SK-N-SH (cell line): ENCODE measurements around the gene SPTA1. TPM values are rescaled to one million over a fixed set of nuclear protein-coding genes. Genes with fewer than 3 reads are reported as not detected.

Source experiments
- CTCF ChIA-PET: fragments of 300-600, 350-600 bp; formaldehyde crosslinking; extraction: SDS; loops from one replicate; lab custom pipeline; 2021; lab: Yijun Ruan, JAX
- POLR2A ChIA-PET: fragments of 350-600 bp; sonication (Branson Sonifier 250); formaldehyde crosslinking; extraction: SDS; loops from one replicate; lab custom pipeline; 2020; ENCODE audit warnings: antibody characterized with exemption, inconsistent platforms; lab: Yijun Ruan, JAX
- DNase-seq: peaks from one replicate; pipeline ENCODE4 v3.0.0; 2012
- H2AFZ ChIP-seq: fragments of 200-600 bp; sonication (generic); 2 replicates; pipeline ENCODE4 v1.8.1; 2016; ENCODE audit warnings: antibody characterized with exemption, mild to moderate bottlenecking, low read depth
- H3F3A ChIP-seq: fragments of 200-600 bp; sonication (generic); replicated peaks from 2 replicates; pipeline ENCODE3; 2016; ENCODE audit warnings: antibody characterized with exemption, mild to moderate bottlenecking; ENCODE audit not compliant: insufficient read depth
- H3K27ac ChIP-seq, 2 experiments: fragments of 200-500 bp in 1 of 2; fragments of 200-600 bp in 1 of 2; sonication (Bioruptor generic) in 1 of 2; sonication (generic), shearing (Covaris generic) in 1 of 2; 2 replicates each; pipeline versions ENCODE4 v1.5.1 to v1.6.1; 2014 to 2016; ENCODE audit warnings: low read depth in 2 of 2, inconsistent platforms in 1 of 2, low read length in 1 of 2, mild to moderate bottlenecking in 1 of 2, mixed read lengths in 1 of 2
- H3K27me3 ChIP-seq: fragments of 200-600 bp; sonication (generic), shearing (Covaris generic); 2 replicates; pipeline ENCODE4 v1.6.1; 2016; ENCODE audit warnings: mixed run types; ENCODE audit not compliant: insufficient read depth
- H3K36me3 ChIP-seq, 2 experiments: fragments of 200-500 bp in 1 of 2; fragments of 200-600 bp in 1 of 2; sonication (Bioruptor generic) in 1 of 2; sonication (generic) in 1 of 2; replicated peaks in 1 of 2; 2 replicates each; pipeline versions ENCODE3 to v1.5.1; 2014 to 2016; ENCODE audit warnings: low read length in 1 of 2, mild to moderate bottlenecking in 1 of 2; ENCODE audit not compliant: insufficient read depth in 2 of 2, control insufficient read depth in 1 of 2
- H3K4me1 ChIP-seq, 2 experiments: fragments of 200-500 bp in 1 of 2; fragments of 200-600 bp in 1 of 2; sonication (Bioruptor generic) in 1 of 2; sonication (generic), shearing (Covaris generic) in 1 of 2; 2 replicates each; pipeline versions ENCODE4 v1.5.1 to v1.6.1; 2014 to 2016; ENCODE audit warnings: low read depth in 1 of 2, low read length in 1 of 2, mixed run types in 1 of 2; ENCODE audit not compliant: insufficient read depth in 2 of 2, control insufficient read depth in 1 of 2
- H3K4me2 ChIP-seq: fragments of 200-600 bp; sonication (generic), shearing (Covaris generic); 2 replicates; pipeline ENCODE4 v1.6.1; 2017; ENCODE audit warnings: mixed run types
- H3K4me3 ChIP-seq, 2 experiments: fragments of 200-500 bp in 1 of 2; fragments of 200-600 bp in 1 of 2; sonication (Bioruptor generic) in 1 of 2; sonication (generic), shearing (Covaris generic) in 1 of 2; 2 replicates each; pipeline versions ENCODE4 v1.5.1 to v1.8.1; 2014 to 2016; ENCODE audit warnings: low read depth in 2 of 2, inconsistent platforms in 1 of 2, low read length in 1 of 2, mild to moderate bottlenecking in 1 of 2, mixed read lengths in 1 of 2, moderate library complexity in 1 of 2
- H3K79me2 ChIP-seq: fragments of 200-600 bp; sonication (generic); 2 replicates; pipeline ENCODE4 v1.8.1; 2017; ENCODE audit warnings: mild to moderate bottlenecking; ENCODE audit not compliant: insufficient read depth
- H3K9ac ChIP-seq: fragments of 200-600 bp; sonication (generic); 2 replicates; pipeline ENCODE4 v1.6.1; 2017; ENCODE audit warnings: mixed run types
- H3K9me2 ChIP-seq: fragments of 200-600 bp; sonication (generic); 2 replicates; pipeline ENCODE4 v1.6.1; 2017; ENCODE audit warnings: mixed run types
- H3K9me3 ChIP-seq: fragments of 200-600 bp; sonication (generic); 2 replicates; pipeline ENCODE4 v1.6.1; 2017; ENCODE audit warnings: mixed run types, mild to moderate bottlenecking, moderate library complexity
- H4K20me1 ChIP-seq: fragments of 200-600 bp; sonication (generic); 2 replicates; pipeline ENCODE4 v1.6.1; 2017; ENCODE audit warnings: mild to moderate bottlenecking, mixed run types; ENCODE audit not compliant: insufficient read depth
- ELF1 ChIP-seq: IDR thresholded peaks from 2 replicates; pipeline ENCODE4 v1.4.0; 2012
- EP300 ChIP-seq, 2 experiments: IDR thresholded peaks; 2 replicates each; pipeline versions ENCODE4 v1.4.0 to v1.6.1; 2012; ENCODE audit warnings: borderline replicate concordance in 1 of 2, low read depth in 1 of 2, low read length in 1 of 2
- FOSL2 ChIP-seq: IDR thresholded peaks from 2 replicates; pipeline ENCODE4 v1.4.0; 2012; ENCODE audit warnings: low read depth, mild to moderate bottlenecking, moderate library complexity, borderline replicate concordance
- FOXJ3 ChIP-seq: sonication (generic); formaldehyde crosslinking; IDR thresholded peaks from 2 replicates; pipeline ENCODE4 v1.5.1; 2020; ENCODE audit warnings: mild to moderate bottlenecking, missing genetic modification reagents
- FOXM1 ChIP-seq: IDR thresholded peaks from 2 replicates; pipeline ENCODE4 v1.4.0; 2012; ENCODE audit warnings: low read depth, mild to moderate bottlenecking
- MEF2A ChIP-seq: IDR thresholded peaks from 2 replicates; pipeline ENCODE4 v1.4.0; 2012; ENCODE audit warnings: low read depth, borderline replicate concordance
- NFIC ChIP-seq: IDR thresholded peaks from 2 replicates; pipeline ENCODE4 v1.4.0; 2012; ENCODE audit warnings: borderline replicate concordance
- NRF1 ChIP-seq: IDR thresholded peaks from 2 replicates; pipeline ENCODE4 v1.6.1; 2012; ENCODE audit warnings: low read depth, mild to moderate bottlenecking, low read length
- POLR2AphosphoS5 ChIP-seq: IDR thresholded peaks from 2 replicates; pipeline ENCODE4 v1.6.1; 2012; ENCODE audit warnings: low read depth, low read length
- RCOR1 ChIP-seq: fragments of 150-350 bp; IDR thresholded peaks from 2 replicates; pipeline ENCODE4 v1.6.1; 2017; ENCODE audit warnings: antibody characterized with exemption, low read length
- RFX5 ChIP-seq: IDR thresholded peaks from 2 replicates; pipeline ENCODE4 v1.6.1; 2012; ENCODE audit warnings: mild to moderate bottlenecking, improper control_type of control experiment, low read length
- TEAD4 ChIP-seq: IDR thresholded peaks from 2 replicates; pipeline ENCODE4 v1.4.0; 2012; ENCODE audit warnings: mild to moderate bottlenecking, borderline replicate concordance; ENCODE audit not compliant: insufficient read depth
- YY1 ChIP-seq: IDR thresholded peaks from 2 replicates; pipeline ENCODE4 v1.4.0; 2012; ENCODE audit warnings: low read depth, mild to moderate bottlenecking
- WGBS: methylation state at CpG from one replicate; pipeline ENCODE4 v1.1.6; 2017; ENCODE audit warnings: low lambda C conversion rate; 5-methylcytosine and 5-hydroxymethylcytosine counted together
- polyA plus RNA-seq, 3 experiments: library from polyadenylated mRNA; depleted of rRNA; stranded (reverse); fragments of >200 nt; gene quantifications; 2 replicates each; pipeline ENCODE4 v1.2.3, GENCODE V29; 2012
- TF ChIP-seq, protein P1 (sequence below): IDR thresholded peaks from 2 replicates; pipeline ENCODE4 v1.6.1; 2012; ENCODE audit warnings: mild to moderate bottlenecking, low read depth, low read length, moderate library complexity
- TF ChIP-seq, protein P2 (sequence below): fragments of 150-350 bp; IDR thresholded peaks from 2 replicates; pipeline ENCODE4 v1.6.1; 2017; ENCODE audit warnings: antibody characterized with exemption, low read length, low read depth, borderline replicate concordance

Gene SPTA1
- polyA plus RNA-seq, 1 of the 3 experiments (the other 2 are of a cell fraction): not detected

DNA sequence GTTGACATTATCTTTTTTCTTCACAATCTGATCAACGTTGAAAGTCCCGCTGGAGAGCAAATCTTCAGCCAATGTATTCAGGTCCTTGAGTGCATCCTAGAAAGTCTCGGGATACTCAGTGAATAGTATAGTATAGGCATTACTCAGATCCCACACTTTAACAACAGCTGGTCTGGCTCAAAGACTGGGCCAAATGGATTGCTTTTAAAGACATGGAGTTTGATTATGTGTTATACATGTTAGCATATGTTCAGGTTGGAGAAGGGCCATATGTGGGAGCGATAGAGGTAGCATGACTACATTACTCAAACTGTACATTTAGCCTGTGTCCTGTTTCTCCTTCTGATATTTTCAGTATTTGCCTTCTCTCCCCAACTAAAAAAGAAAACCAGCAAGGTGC is 48.4 kb downstream of the SPTA1 start:
- DNase-seq: no peak
- TF ChIP-seq EP300 (IDR thresholded peaks at IDR 0.05; ENCODE audit: borderline replicate concordance in 1 of 2, low read depth in 1 of 2, low read length in 1 of 2) (no peak), MEF2A (no peak), TEAD4 (no peak), POLR2AphosphoS5 (no peak), YY1 (no peak)
- Histone ChIP-seq H3K4me3 (no peak overlapping the region), H2AFZ (no peak overlapping the region), H3K27ac (no peak overlapping the region), H3K36me3 (no peaks in the 10 kb centered on the region), H3K9me3 (no peaks in the 10 kb centered on the region), H3K9ac (no peak overlapping the region), H4K20me1 (no peaks in the 10 kb centered on the region), H3K4me2 (no peak overlapping the region), H3K4me1 (no peaks in the 10 kb centered on the region), H3K79me2 (no peaks in the 10 kb centered on the region), H3K27me3 (no peaks in the 10 kb centered on the region), H3F3A (no peaks in the 10 kb centered on the region), H3K9me2 (no peaks in the 10 kb centered on the region)
- ChIA-PET CTCF (interaction anchor here (0.6 kb wide), 1 partner anchor 1453 kb away, joined by 3 read pairs; no protein-coding TSS in a partner anchor), POLR2A (no interaction called here)
- WGBS: 3% methylated on average over 4 of the region's 4 CpGs

DNA sequence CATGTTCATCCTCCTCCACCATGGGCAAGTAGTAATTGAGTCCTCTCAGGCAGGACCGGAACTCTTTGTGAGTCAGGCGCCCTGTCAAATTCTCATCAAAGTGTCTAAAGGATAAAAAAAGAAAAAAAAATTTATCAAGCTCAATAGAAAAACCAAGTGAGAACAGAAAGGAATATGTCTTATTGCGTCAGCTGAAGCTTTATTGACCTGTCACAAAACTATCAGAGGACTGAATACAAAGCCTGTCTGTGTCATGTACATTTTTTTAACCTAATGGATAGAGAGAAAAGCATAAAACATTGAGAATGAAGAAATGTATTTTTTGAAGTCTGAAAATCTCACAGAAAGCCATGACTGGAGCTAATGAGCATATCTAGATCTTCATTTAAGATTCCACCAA is 72.8 kb downstream of the SPTA1 start:
- Histone ChIP-seq H3K4me2 (no peak overlapping the region), H4K20me1 (no peaks in the 10 kb centered on the region), H3K9me3 (no peaks in the 10 kb centered on the region), H3F3A (no peaks in the 10 kb centered on the region), H3K79me2 (no peaks in the 10 kb centered on the region), H3K36me3 (no peaks in the 10 kb centered on the region), H3K27ac (no peak overlapping the region), H3K9ac (no peak overlapping the region), H3K9me2 (no peaks in the 10 kb centered on the region), H3K27me3 (no peaks in the 10 kb centered on the region), H3K4me3 (no peak overlapping the region), H3K4me1 (no peaks in the 10 kb centered on the region), H2AFZ (no peak overlapping the region)
- 3% methylated on average over 3 of the region's 3 CpGs for WGBS
- TF ChIP-seq RCOR1 (no peak), ELF1 (no peak)
- TF ChIP-seq, protein P1, sequence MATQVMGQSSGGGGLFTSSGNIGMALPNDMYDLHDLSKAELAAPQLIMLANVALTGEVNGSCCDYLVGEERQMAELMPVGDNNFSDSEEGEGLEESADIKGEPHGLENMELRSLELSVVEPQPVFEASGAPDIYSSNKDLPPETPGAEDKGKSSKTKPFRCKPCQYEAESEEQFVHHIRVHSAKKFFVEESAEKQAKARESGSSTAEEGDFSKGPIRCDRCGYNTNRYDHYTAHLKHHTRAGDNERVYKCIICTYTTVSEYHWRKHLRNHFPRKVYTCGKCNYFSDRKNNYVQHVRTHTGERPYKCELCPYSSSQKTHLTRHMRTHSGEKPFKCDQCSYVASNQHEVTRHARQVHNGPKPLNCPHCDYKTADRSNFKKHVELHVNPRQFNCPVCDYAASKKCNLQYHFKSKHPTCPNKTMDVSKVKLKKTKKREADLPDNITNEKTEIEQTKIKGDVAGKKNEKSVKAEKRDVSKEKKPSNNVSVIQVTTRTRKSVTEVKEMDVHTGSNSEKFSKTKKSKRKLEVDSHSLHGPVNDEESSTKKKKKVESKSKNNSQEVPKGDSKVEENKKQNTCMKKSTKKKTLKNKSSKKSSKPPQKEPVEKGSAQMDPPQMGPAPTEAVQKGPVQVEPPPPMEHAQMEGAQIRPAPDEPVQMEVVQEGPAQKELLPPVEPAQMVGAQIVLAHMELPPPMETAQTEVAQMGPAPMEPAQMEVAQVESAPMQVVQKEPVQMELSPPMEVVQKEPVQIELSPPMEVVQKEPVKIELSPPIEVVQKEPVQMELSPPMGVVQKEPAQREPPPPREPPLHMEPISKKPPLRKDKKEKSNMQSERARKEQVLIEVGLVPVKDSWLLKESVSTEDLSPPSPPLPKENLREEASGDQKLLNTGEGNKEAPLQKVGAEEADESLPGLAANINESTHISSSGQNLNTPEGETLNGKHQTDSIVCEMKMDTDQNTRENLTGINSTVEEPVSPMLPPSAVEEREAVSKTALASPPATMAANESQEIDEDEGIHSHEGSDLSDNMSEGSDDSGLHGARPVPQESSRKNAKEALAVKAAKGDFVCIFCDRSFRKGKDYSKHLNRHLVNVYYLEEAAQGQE: no peak
- CTCF ChIA-PET: no interaction called here
- no peak for DNase-seq
- POLR2A ChIA-PET: no interaction called here

DNA sequence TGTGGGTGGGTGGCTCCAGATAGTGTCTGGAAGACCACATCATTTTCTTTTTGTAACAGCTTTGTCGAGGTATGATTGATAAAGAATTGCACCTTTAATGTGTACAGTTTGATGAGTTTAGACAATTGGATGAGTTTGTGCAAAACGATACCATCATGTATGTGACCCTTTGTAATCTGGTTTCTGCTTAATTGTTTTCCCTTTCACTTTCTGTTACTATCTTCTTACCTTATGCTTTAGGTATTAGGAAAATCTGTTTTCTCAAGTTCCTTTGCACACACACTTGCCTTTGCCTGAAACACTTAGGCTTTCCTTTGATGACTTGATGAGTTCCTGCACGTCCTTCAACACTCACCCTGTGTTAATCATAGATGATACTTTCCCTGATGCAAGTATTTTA is 74.6 kb downstream of the SPTA1 start:
- H3K79me2 ChIP-seq: no peaks in the 10 kb centered on the region
- TF ChIP-seq NRF1 (no peak), RFX5 (no peak), POLR2AphosphoS5 (no peak), FOXJ3 (no peak), NFIC (no peak), FOSL2 (no peak), FOXM1 (no peak)
- TF ChIP-seq, protein P1: no peak
- TF ChIP-seq, protein P2, sequence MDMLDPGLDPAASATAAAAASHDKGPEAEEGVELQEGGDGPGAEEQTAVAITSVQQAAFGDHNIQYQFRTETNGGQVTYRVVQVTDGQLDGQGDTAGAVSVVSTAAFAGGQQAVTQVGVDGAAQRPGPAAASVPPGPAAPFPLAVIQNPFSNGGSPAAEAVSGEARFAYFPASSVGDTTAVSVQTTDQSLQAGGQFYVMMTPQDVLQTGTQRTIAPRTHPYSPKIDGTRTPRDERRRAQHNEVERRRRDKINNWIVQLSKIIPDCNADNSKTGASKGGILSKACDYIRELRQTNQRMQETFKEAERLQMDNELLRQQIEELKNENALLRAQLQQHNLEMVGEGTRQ: no peak
- H3K27me3 ChIP-seq: no peaks in the 10 kb centered on the region
- ChIA-PET POLR2A (no interaction called here), CTCF (no interaction called here)
- no peaks in the 10 kb centered on the region for H4K20me1 ChIP-seq
- no peak overlapping the region for H3K4me2 ChIP-seq
- no peaks in the 10 kb centered on the region for H3F3A ChIP-seq
- DNase-seq: no peak
- H3K4me1 ChIP-seq: no peaks in the 10 kb centered on the region
- H3K9ac ChIP-seq: no peak overlapping the region
- 3% methylated on average over 3 of the region's 3 CpGs for WGBS
- H3K36me3 ChIP-seq: no peaks in the 10 kb centered on the region
- H2AFZ ChIP-seq: no peak overlapping the region
- no peak overlapping the region for H3K27ac ChIP-seq
- no peaks in the 10 kb centered on the region for H3K9me2 ChIP-seq
- H3K4me3 ChIP-seq: no peak overlapping the region
- no peaks in the 10 kb centered on the region for H3K9me3 ChIP-seq
